KMS-11 (cell line): ENCODE results near the gene ZNF862.

Experiments
- H2AFZ ChIP-seq: fragments of 200-600 bp; sonication (generic); 2 replicates; pipeline ENCODE4 v1.6.1; 2016; ENCODE audit warnings: antibody characterized with exemption, mixed run types, low read depth
- H3K27ac ChIP-seq: fragments of 200-600 bp; sonication (generic); 2 replicates; pipeline ENCODE4 v1.6.1; 2016; ENCODE audit warnings: mild to moderate bottlenecking, mixed run types
- H3K27me3 ChIP-seq: fragments of 200-600 bp; sonication (generic); 2 replicates; pipeline ENCODE4 v1.6.1; 2017; ENCODE audit warnings: mild to moderate bottlenecking, low read depth, mixed run types, moderate library complexity; ENCODE audit not compliant: insufficient read depth
- H3K36me3 ChIP-seq: fragments of 200-600 bp; sonication (generic); 2 replicates; pipeline ENCODE4 v1.6.1; 2017; ENCODE audit warnings: mild to moderate bottlenecking, mixed run types; ENCODE audit not compliant: insufficient read depth
- H3K4me1 ChIP-seq: fragments of 200-600 bp; sonication (generic); 2 replicates; pipeline ENCODE4 v1.6.1; 2016; ENCODE audit warnings: mild to moderate bottlenecking, low read depth, mixed run types; ENCODE audit not compliant: poor library complexity, severe bottlenecking
- H3K4me2 ChIP-seq: fragments of 200-600 bp; sonication (generic); 2 replicates; pipeline ENCODE4 v1.7.0; 2016; ENCODE audit warnings: mild to moderate bottlenecking, mixed run types
- H3K4me3 ChIP-seq: fragments of 200-600 bp; sonication (generic); IDR thresholded peaks from 2 replicates; pipeline ENCODE4 v1.6.1; 2017; ENCODE audit warnings: low read depth, low read length, mixed read lengths; ENCODE audit not compliant: insufficient read depth
- H3K79me2 ChIP-seq: fragments of 200-600 bp; sonication (generic); 2 replicates; pipeline ENCODE4 v1.6.1; 2016; ENCODE audit warnings: low read depth, mixed run types; ENCODE audit not compliant: insufficient read depth
- H3K9ac ChIP-seq: fragments of 200-600 bp; sonication (generic); 2 replicates; pipeline ENCODE4 v1.6.1; 2016; ENCODE audit warnings: mild to moderate bottlenecking, mixed run types
- H4K20me1 ChIP-seq: fragments of 200-600 bp; sonication (generic); 2 replicates; pipeline ENCODE4 v1.6.1; 2016; ENCODE audit warnings: mild to moderate bottlenecking, mixed run types; ENCODE audit not compliant: insufficient read depth
- TF ChIP-seq, protein P1 (sequence below): fragments of 200-600 bp; sonication (generic); conservative IDR thresholded peaks from 2 replicates; pipeline ENCODE4 v1.6.1; 2017; ENCODE audit warnings: low read depth, mild to moderate bottlenecking, antibody characterized with exemption, low read length, moderate library complexity, mixed read lengths

The ZNF862 gene

DNA sequence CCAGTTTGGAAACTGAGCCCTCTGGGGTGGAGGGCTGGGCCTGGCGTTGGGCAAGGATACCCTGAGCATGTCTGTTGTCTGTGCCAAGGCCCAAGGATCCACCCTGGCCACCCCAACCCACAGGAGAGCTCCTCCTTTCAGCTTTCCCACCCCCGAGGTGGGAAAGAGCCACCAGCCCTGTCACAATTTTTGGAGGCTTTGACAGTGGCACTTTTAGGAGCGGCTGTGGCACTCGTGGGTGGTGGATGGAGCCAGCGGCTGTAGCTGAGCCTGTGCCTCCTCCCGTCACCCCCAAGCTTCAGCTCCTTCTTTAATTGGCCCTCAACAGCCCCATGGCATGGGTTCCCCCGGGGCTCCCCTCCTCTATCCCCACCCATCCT is 18.2 kb upstream of the ZNF862 start:
- TF ChIP-seq, protein P1, sequence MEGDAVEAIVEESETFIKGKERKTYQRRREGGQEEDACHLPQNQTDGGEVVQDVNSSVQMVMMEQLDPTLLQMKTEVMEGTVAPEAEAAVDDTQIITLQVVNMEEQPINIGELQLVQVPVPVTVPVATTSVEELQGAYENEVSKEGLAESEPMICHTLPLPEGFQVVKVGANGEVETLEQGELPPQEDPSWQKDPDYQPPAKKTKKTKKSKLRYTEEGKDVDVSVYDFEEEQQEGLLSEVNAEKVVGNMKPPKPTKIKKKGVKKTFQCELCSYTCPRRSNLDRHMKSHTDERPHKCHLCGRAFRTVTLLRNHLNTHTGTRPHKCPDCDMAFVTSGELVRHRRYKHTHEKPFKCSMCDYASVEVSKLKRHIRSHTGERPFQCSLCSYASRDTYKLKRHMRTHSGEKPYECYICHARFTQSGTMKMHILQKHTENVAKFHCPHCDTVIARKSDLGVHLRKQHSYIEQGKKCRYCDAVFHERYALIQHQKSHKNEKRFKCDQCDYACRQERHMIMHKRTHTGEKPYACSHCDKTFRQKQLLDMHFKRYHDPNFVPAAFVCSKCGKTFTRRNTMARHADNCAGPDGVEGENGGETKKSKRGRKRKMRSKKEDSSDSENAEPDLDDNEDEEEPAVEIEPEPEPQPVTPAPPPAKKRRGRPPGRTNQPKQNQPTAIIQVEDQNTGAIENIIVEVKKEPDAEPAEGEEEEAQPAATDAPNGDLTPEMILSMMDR, result no peak
- peaks cover 96% of the 10 kb centered on the region for H3K27me3 ChIP-seq
- no peaks in the 10 kb centered on the region for H4K20me1 ChIP-seq
- no peaks in the 10 kb centered on the region for H3K79me2 ChIP-seq
- no peak overlapping the region for H3K27ac ChIP-seq
- H3K4me1 ChIP-seq, result no peaks in the 10 kb centered on the region
- no peaks in the 10 kb centered on the region for H3K36me3 ChIP-seq
- H3K4me3 ChIP-seq, result no peak overlapping the region
- no peak overlapping the region for H3K9ac ChIP-seq
- H3K4me2 ChIP-seq, result no peak overlapping the region
- H2AFZ ChIP-seq, result no peak overlapping the region

DNA sequence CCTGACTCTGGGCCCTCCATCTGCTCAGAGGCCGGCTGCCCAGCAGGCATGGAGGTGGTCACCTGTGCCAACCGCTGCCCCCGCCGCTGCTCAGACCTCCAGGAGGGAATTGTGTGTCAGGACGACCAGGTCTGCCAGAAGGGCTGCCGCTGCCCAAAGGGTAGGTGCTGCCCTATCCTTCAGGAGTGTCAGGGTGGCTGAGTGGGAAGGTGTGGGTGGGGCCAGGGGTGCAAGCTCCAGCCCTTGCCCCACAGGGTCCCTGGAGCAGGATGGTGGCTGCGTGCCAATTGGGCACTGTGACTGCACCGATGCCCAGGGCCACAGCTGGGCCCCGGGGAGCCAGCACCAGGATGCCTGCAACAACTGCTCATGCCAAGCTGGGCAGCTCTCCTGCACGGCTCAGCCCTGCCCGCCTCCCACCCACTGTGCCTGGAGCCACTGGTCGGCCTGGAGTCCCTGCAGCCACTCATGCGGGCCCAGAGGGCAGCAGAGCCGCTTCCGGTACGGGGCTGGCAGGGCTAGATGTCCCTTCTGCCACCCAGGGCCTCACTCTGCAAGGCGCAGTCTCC is 17.5 kb upstream of the ZNF862 start:
- Histone ChIP-seq H3K27me3 (peaks cover 95% of the 10 kb centered on the region), H3K4me1 (no peaks in the 10 kb centered on the region), H2AFZ (no peak overlapping the region), H3K4me2 (no peak overlapping the region), H3K36me3 (no peaks in the 10 kb centered on the region), H3K9ac (no peak overlapping the region), H3K4me3 (no peak overlapping the region), H3K79me2 (no peaks in the 10 kb centered on the region), H4K20me1 (no peaks in the 10 kb centered on the region), H3K27ac (no peak overlapping the region)
- TF ChIP-seq, protein P1, result no peak

DNA sequence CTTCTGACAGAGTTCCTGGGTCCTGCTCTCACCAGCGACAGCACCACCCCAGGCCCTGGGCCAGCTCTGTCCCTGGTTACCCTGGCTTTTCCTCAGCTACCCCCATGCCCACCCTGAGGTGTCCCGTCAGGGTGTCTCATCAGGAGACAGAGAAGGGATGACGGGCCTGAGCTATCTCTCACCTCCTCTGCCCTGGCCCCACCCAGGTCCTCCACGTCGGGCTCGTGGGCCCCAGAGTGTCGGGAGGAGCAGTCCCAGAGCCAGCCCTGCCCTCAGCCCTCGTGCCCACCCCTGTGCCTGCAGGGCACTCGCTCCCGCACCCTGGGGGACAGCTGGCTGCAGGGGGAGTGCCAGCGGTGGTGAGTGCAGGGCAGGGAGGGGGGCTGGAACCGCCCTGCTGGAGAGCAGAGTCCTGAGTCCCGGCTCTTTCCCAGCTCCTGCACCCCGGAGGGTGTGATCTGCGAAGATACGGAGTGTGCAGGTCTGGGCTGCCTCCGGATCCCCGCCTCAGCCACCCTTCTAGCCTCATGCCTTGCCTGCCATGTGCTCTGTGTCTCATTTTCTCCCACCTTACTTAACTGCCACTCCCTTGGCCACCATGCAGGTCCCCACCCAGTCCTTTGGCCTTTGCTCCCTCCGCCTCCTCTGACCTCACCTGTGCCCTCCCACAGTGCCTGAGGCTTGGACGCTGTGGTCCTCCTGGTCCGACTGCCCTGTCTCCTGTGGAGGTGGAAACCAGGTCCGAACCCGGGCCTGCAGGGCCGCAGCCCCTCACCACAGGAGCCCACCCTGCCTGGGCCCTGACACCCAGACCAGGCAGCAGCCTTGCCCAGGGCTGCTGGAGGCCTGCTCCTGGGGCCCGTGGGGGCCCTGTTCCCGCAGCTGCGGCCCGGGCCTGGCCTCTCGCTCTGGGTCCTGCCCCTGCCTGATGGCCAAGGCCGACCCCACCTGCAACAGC is 16.7 kb upstream of the ZNF862 start:
- no peak overlapping the region for H3K4me2 ChIP-seq
- no peak overlapping the region for H3K4me3 ChIP-seq
- no peaks in the 10 kb centered on the region for H4K20me1 ChIP-seq
- no peaks in the 10 kb centered on the region for H3K79me2 ChIP-seq
- TF ChIP-seq, protein P1, result no peak
- H3K27me3 ChIP-seq, result peaks cover 97% of the 10 kb centered on the region
- H3K4me1 ChIP-seq, result no peaks in the 10 kb centered on the region
- no peak overlapping the region for H3K9ac ChIP-seq
- no peaks in the 10 kb centered on the region for H3K36me3 ChIP-seq
- no peak overlapping the region for H3K27ac ChIP-seq
- no peak overlapping the region for H2AFZ ChIP-seq

DNA sequence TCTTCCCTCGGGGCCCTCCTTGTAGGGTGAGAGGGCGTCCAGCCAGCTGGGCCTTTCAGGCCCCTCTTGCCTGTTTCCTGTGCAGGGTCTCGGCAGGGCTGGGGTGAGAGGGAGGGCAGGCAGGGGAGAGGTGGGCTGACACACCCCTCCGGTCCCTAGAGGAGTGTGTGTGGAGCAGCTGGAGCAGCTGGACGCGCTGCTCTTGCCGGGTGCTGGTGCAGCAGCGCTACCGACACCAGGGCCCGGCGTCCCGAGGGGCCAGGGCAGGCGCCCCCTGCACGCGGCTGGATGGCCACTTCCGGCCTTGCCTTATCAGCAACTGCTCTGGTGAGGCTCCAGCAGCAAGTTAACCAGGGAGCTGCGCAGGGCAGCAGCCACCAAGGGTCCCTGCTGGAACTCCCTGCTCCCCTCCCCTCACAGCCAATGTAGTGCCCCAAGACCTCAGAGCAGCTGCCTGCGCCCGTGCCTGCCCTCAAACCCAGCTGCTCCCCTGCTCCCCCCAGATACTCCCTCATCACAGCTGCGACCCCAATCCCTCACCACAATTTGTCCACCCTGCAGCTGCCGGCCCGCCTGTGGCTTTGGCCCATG is 15.7 kb upstream of the ZNF862 start:
- Histone ChIP-seq H3K4me3 (no peak overlapping the region), H4K20me1 (no peaks in the 10 kb centered on the region)

More for the DNA sequence above, 15.7 kb upstream of the ZNF862 start:
- no peak overlapping the region for H3K4me2 ChIP-seq
- H2AFZ ChIP-seq, result no peak overlapping the region
- H3K9ac ChIP-seq, result no peak overlapping the region
- TF ChIP-seq, protein P1, result no peak
- no peaks in the 10 kb centered on the region for H3K79me2 ChIP-seq
- no peaks in the 10 kb centered on the region for H3K36me3 ChIP-seq
- no peaks in the 10 kb centered on the region for H3K4me1 ChIP-seq
- H3K27ac ChIP-seq, result no peak overlapping the region
- H3K27me3 ChIP-seq, result peaks cover 97% of the 10 kb centered on the region
